ENCODE results near the gene NDUFB10.

Gene NDUFB10

GRCh38 chr16:1959269-1960039, at the start of gene NDUFB10:
Gene NDUFB10, plus strand, starts transcription at chr16:1959538. Its CDS starts 87 bp downstream, at chr16:1959625.
- peak within 1 kb of the TSS; percentile 85 to 90 for H3K27ac ChIP-seq
- peak; percentile 91 for DNase-seq (ENCODE audit: low spot score)
- H3K4me3 ChIP-seq: peak within 1 kb of the TSS; percentile 93
- peak; percentile 29 for TF ChIP-seq CTCF (IDR thresholded peaks at IDR 0.05)

GRCh38 chr16:1909561-1910231, 49.6 kb upstream of the NDUFB10 start:
- H3K4me3 ChIP-seq: no peak overlapping the region
- peak; percentile 62 for DNase-seq (ENCODE audit: low spot score)
- no peak for TF ChIP-seq CTCF (IDR thresholded peaks at IDR 0.05)
- H3K27ac ChIP-seq: no peak overlapping the region

- H3K27ac ChIP-seq: no peak overlapping the region
- TF ChIP-seq CTCF (IDR thresholded peaks at IDR 0.05): no peak
- no peak overlapping the region for H3K4me3 ChIP-seq
- DNase-seq (ENCODE audit: low spot score): no peak
Measured at GRCh38 chr16:1911467-1912214, 47.7 kb upstream of the NDUFB10 start.

- Histone ChIP-seq H3K4me3 (no peak overlapping the region), H3K27ac (no peak overlapping the region)
- no peak for DNase-seq (ENCODE audit: low spot score)
- TF ChIP-seq CTCF (IDR thresholded peaks at IDR 0.05): no peak
Measured at GRCh38 chr16:1912215-1912543, 47.2 kb upstream of the NDUFB10 start.

- H3K27ac ChIP-seq: no peak overlapping the region
- H3K4me3 ChIP-seq: no peak overlapping the region
- no peak for TF ChIP-seq CTCF (IDR thresholded peaks at IDR 0.05)
- no peak for DNase-seq (ENCODE audit: low spot score)
Measured at GRCh38 chr16:1913327-1914083, 45.8 kb upstream of the NDUFB10 start.

- Histone ChIP-seq H3K27ac (no peak overlapping the region), H3K4me3 (no peak overlapping the region)
- TF ChIP-seq CTCF (IDR thresholded peaks at IDR 0.05): no peak
- DNase-seq (ENCODE audit: low spot score): no peak
Measured at GRCh38 chr16:1914084-1914608, 45.2 kb upstream of the NDUFB10 start.

Measured in coronary artery (tissue), 2 donors.